Right forelimb (tissue), 1 donor: ENCODE results near the gene MRPL34.
A peak's percentile ranks its signal among the peaks of the same experiment; 100 is the strongest.
"Not testable (repeated sequence)": the region's sequence is repeated elsewhere in the genome, so short reads cannot be mapped to it uniquely, and the experiment has no call there.

ENCODE experiments used
- DNase-seq: peaks from one replicate; pipeline ENCODE4 v3.0.0-alpha.2; 2018

MRPL34 gene

GRCh38 chr19:17286263-17286662 is 19.4 kb upstream of the MRPL34 start:
- DNase-seq: no peak

- no peak for DNase-seq
Observed at GRCh38 chr19:17286752-17287151, 18.9 kb upstream of the MRPL34 start.

- DNase-seq: no peak
Observed at GRCh38 chr19:17289489-17289888, 16.2 kb upstream of the MRPL34 start.

GRCh38 chr19:17292301-17293074 is 13.2 kb upstream of the MRPL34 start:
- peak; percentile 80 for DNase-seq

GRCh38 chr19:17293605-17294004 is 12.1 kb upstream of the MRPL34 start:
- DNase-seq: no peak

GRCh38 chr19:17294051-17294891 is 11.4 kb upstream of the MRPL34 start:
- DNase-seq: no peak

GRCh38 chr19:17295551-17295950 is 10.1 kb upstream of the MRPL34 start:
- not testable (repeated sequence) for DNase-seq

GRCh38 chr19:17296273-17296672 is 9.4 kb upstream of the MRPL34 start:
- no peak for DNase-seq

- no peak for DNase-seq
Observed at GRCh38 chr19:17296976-17297375, 8.7 kb upstream of the MRPL34 start.

- DNase-seq: no peak
Observed at GRCh38 chr19:17300992-17301619, 4.6 kb upstream of the MRPL34 start.

GRCh38 chr19:17302391-17303166 is 3.1 kb upstream of the MRPL34 start:
- no peak for DNase-seq

GRCh38 chr19:17303167-17303939 is 2.3 kb upstream of the MRPL34 start, which contains the start of gene ABHD8:
Gene ABHD8, minus strand, starts transcription at chr19:17303425. Its CDS starts 1,809 bp downstream, at chr19:17301616.
- peak; percentile 98 for DNase-seq

- DNase-seq: no peak
Observed at GRCh38 chr19:17303940-17304267, 1.8 kb upstream of the MRPL34 start.

- no peak for DNase-seq
Observed at GRCh38 chr19:17304386-17305215, 1.1 kb upstream of the MRPL34 start.

GRCh38 chr19:17305216-17305516 is 506 bp upstream of the MRPL34 start:
- no peak for DNase-seq

GRCh38 chr19:17306285-17306714 is 628 bp downstream of the MRPL34 start:
- no peak for DNase-seq

- no peak for DNase-seq
Observed at GRCh38 chr19:17307876-17308377, 2.3 kb downstream of the MRPL34 start.

- peak; percentile 98 for DNase-seq
Observed at GRCh38 chr19:17309198-17309964, 3.7 kb downstream of the MRPL34 start, which contains the start of gene DDA1. Gene DDA1, plus strand, starts transcription at chr19:17309563. Its CDS starts 92 bp downstream, at chr19:17309655.

- no peak for DNase-seq
Observed at GRCh38 chr19:17309965-17310461, 4.3 kb downstream of the MRPL34 start.
